ENCODE results near the gene DSTYK. TPM values are rescaled to one million over a fixed set of nuclear protein-coding genes. Genes with fewer than 3 reads are reported as not detected.

DSTYK gene
- total and polyA plus RNA-seq, 2 donors (not counting 3 experiments of a cell fraction or from before 2014, with no cell fraction given): 3.6 to 8.7 TPM

DNA sequence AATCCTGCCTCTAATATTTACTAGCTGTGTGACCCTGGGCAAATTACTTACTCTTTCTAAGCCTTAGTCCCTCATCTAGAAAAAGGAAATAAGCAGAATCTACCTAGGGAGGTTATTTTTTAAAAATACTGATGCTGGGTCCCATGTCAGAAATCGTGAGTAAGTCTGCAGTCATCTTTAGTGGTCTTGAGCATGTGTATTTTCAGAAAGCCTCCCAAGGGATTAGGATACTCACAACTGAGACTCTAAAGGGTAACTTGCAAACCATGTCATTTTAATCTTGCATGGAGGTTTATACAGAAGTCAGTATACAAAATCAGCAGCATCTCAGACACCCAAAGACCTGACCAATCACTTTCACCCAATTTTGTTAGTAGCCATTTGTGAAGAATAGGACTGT lies 43.2 kb downstream of the DSTYK start:
- peaks cover 3% of the 10 kb centered on the region for H3K4me1 ChIP-seq (ENCODE audit: control insufficient read depth, extremely low read depth, insufficient read depth, low read length)
- BruUV-seq (replicated peaks): no TSS peak
- H3K79me2 ChIP-seq (ENCODE audit: control insufficient read depth, insufficient read depth, low read length): no peaks in the 10 kb centered on the region
- ChIA-PET POLR2A (no interaction called here), CTCF (interaction anchor here (0.7 kb wide), 1 partner anchor 106 kb away, joined by 3 read pairs; no protein-coding TSS in a partner anchor)
- intact Hi-C loops (cut with micrococcal nuclease): no loop called here
- no peaks in the 10 kb centered on the region for H4K20me1 ChIP-seq (replicated peaks; ENCODE audit: control insufficient read depth, extremely low read depth, insufficient read depth, low read length)
- no peak for TF ChIP-seq GATA2 (IDR thresholded peaks at IDR 0.05; ENCODE audit: insufficient read depth, insufficient read length, low read depth, low read length)
- TF ChIP-seq, protein P1, sequence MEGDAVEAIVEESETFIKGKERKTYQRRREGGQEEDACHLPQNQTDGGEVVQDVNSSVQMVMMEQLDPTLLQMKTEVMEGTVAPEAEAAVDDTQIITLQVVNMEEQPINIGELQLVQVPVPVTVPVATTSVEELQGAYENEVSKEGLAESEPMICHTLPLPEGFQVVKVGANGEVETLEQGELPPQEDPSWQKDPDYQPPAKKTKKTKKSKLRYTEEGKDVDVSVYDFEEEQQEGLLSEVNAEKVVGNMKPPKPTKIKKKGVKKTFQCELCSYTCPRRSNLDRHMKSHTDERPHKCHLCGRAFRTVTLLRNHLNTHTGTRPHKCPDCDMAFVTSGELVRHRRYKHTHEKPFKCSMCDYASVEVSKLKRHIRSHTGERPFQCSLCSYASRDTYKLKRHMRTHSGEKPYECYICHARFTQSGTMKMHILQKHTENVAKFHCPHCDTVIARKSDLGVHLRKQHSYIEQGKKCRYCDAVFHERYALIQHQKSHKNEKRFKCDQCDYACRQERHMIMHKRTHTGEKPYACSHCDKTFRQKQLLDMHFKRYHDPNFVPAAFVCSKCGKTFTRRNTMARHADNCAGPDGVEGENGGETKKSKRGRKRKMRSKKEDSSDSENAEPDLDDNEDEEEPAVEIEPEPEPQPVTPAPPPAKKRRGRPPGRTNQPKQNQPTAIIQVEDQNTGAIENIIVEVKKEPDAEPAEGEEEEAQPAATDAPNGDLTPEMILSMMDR (IDR thresholded peaks at IDR 0.05; ENCODE audit: extremely low read depth in 1 of 2, insufficient read depth in 1 of 2, low read depth in 1 of 2, low read length in 2 of 2): no peak
- no peak for TF ChIP-seq MYC (IDR thresholded peaks at IDR 0.05; ENCODE audit: low read depth, low read length)
- TF ChIP-seq, protein P2, sequence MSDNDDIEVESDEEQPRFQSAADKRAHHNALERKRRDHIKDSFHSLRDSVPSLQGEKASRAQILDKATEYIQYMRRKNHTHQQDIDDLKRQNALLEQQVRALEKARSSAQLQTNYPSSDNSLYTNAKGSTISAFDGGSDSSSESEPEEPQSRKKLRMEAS (IDR thresholded peaks at IDR 0.05; ENCODE audit: insufficient read depth, insufficient read length): no peak
- no peak for TF ChIP-seq POLR2AphosphoS5 (IDR thresholded peaks at IDR 0.05; ENCODE audit: insufficient read depth, low read depth, low read length)
- TF ChIP-seq FOS (IDR thresholded peaks at IDR 0.05; ENCODE audit: borderline replicate concordance, insufficient read depth, low read length): no peak
- no peak for TF ChIP-seq EZH2 (IDR thresholded peaks at IDR 0.05; ENCODE audit: borderline replicate concordance, low read depth, low read length, severe bottlenecking)
- TF ChIP-seq POLR2A (IDR thresholded peaks at IDR 0.05; ENCODE audit: low read depth, low read length): no peak
- no peak for TF ChIP-seq JUN (IDR thresholded peaks at IDR 0.05; ENCODE audit: borderline replicate concordance, insufficient read depth, insufficient read length, low read depth)
- dilution Hi-C loops (cut with MboI; ENCODE audit: extremely low pct_ligation_motif_present, low sequenced_read_pairs): no loop called here
- DNase-seq (ENCODE audit: low read depth, low spot score): no peak
- H3K9ac ChIP-seq (replicated peaks; ENCODE audit: extremely low read depth, insufficient read depth, low read length): no peak overlapping the region
- no peak for FAIRE-seq
- no peak overlapping the region for H3K4me3 ChIP-seq (replicated peaks in 1 of 3; ENCODE audit: insufficient read depth in 1 of 3, low read depth in 1 of 3, low read length in 3 of 3)
- H3K27me3 ChIP-seq (ENCODE audit: control insufficient read depth in 2 of 2, insufficient read depth in 2 of 2, low read length in 2 of 2): no peaks in the 10 kb centered on the region
- peaks cover 0 to 3% of the 10 kb centered on the region in 2 experiments for H3K36me3 ChIP-seq (ENCODE audit: control insufficient read depth in 2 of 2, extremely low read depth in 1 of 2, insufficient read depth in 2 of 2, low read length in 2 of 2)
- no peak overlapping the region for H3K4me2 ChIP-seq (ENCODE audit: insufficient read depth, low read length)
- H3K27ac ChIP-seq (ENCODE audit: insufficient read depth, low read depth, low read length): no peak overlapping the region
- H2AFZ ChIP-seq (ENCODE audit: low read depth, low read length): no peak overlapping the region
- no peaks in the 10 kb centered on the region for H3K9me3 ChIP-seq (replicated peaks; ENCODE audit: control insufficient read depth, insufficient read depth, low read length)
- no peaks in the 10 kb centered on the region for H3K9me1 ChIP-seq (replicated peaks; ENCODE audit: control insufficient read depth, extremely low read depth, insufficient read depth, low read length)
